C1 segment of cervical spinal cord (tissue), 14 donors: Measurements from ENCODE around the gene ARHGAP9.
A peak's percentile ranks its signal among the peaks of the same experiment; 100 is the strongest.
"Not testable (repeated sequence)": the region's sequence is repeated elsewhere in the genome, so short reads cannot be mapped to it uniquely, and the experiment has no call there.

Experiments used
- DNase-seq, 14 donors: peaks; one replicate each; lab custom pipeline; 2025; lab: John Stamatoyannopoulos, UW

Gene ARHGAP9

DNA sequence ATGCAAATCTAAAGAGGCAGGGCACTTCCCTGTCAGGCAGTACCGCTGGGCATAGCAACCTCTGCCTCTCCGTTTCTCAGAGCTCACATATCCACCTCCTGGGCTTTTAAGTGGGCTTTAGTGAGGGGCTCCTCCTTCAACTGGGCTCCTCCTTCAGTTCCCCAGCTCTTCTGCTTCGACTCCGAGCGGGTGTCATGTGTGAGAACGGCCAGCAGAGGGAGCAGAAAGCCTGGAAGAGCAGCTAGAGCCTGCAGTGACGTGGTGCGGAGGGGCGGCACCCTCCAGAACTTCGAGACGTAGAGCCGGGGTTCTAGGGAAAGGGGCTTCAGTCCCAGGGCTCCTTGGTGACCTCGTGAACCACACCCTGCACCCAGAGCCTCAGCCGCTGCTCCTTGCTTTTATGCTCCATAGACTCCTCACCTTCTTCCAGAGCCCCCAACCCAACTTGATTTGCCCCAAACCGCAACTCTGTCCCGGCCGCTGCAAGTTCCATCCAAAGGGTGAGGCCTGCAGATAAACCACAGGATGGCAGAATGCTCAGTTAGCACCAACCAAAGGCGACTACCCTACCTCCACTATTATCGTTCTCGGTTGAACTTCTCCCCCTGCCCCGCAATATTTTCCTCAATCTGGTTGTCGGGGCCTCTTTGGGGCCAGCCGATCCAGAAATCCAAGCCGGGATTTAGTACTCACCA lies 20.5 kb downstream of the ARHGAP9 start:
- peak; percentile 34 to 88 (median 82) for DNase-seq

GRCh38 chr12:57458665-57459054 lies 21.0 kb downstream of the ARHGAP9 start:
- DNase-seq: no peak

- DNase-seq: no peak
Measured at GRCh38 chr12:57456737-57457490, 22.8 kb downstream of the ARHGAP9 start.

DNA sequence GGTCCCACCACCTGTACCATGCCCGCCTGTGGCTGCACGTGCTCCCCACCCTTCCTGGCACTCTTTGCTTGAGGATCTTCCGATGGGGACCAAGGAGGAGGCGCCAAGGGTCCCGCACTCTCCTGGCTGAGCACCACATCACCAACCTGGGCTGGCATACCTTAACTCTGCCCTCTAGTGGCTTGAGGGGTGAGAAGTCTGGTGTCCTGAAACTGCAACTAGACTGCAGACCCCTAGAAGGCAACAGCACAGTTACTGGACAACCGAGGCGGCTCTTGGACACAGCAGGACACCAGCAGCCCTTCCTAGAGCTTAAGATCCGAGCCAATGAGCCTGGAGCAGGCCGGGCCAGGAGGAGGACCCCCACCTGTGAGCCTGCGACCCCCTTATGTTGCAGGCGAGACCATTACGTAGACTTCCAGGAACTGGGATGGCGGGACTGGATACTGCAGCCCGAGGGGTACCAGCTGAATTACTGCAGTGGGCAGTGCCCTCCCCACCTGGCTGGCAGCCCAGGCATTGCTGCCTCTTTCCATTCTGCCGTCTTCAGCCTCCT lies 23.4 kb downstream of the ARHGAP9 start:
- peak in 1 of 14 donors; percentile 31 for DNase-seq

- no peak for DNase-seq
Measured at GRCh38 chr12:57455374-57456144, 24.1 kb downstream of the ARHGAP9 start.

- DNase-seq: no peak
Measured at GRCh38 chr12:57454566-57455373, 24.9 kb downstream of the ARHGAP9 start, which contains the start of gene INHBE. TSS of gene INHBE (plus strand) at chr12:57455307. CDS start at chr12:57455537, 230 bp downstream.

DNA sequence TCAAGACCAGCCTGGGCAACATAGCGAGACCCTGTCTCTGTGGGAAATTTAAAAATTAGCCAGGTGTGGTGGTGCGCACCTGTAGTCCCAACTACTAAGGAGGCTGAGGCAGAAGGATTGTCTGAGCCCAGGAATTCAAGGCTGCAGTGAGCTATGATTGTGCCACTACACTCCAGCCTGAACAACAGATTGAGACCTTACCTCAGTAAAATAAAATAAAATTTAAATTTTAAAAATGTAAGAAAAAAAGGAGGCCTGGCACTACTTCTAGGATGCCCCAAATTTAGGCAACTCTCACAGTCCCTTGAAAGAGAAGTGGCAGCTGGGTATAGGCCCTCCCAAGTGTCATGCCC lies 25.5 kb downstream of the ARHGAP9 start:
- no peak for DNase-seq

DNA sequence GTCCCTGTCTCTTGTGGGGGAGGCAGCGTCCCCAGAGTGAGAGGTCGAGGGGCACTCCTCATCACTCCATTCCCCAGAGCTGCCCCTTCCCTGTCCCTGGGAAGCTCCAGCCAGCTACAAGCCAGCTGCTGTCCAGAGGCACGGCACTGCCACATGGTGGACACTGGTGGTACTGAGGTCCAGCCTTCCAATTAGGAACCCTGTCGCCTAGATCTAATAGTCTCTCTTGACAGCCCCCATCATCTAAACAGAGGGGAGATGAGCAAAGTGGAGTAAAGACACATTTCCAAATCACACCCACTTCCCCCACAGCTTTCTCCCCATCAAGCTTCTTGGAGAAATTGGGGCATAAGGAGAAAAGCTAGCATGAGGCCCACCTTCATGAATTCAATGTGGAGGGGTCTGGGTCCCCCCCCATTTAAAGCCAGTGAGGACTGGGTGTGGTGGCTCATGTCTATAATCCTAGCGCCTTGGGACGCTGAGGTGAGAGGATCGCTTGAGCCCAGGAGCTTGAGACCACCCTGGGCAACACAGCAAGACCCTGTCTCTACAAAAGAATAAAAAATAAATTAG lies 26.6 kb downstream of the ARHGAP9 start:
- DNase-seq: peak in 10 of 14 donors; percentile 14 to 70 (median 36)

DNA sequence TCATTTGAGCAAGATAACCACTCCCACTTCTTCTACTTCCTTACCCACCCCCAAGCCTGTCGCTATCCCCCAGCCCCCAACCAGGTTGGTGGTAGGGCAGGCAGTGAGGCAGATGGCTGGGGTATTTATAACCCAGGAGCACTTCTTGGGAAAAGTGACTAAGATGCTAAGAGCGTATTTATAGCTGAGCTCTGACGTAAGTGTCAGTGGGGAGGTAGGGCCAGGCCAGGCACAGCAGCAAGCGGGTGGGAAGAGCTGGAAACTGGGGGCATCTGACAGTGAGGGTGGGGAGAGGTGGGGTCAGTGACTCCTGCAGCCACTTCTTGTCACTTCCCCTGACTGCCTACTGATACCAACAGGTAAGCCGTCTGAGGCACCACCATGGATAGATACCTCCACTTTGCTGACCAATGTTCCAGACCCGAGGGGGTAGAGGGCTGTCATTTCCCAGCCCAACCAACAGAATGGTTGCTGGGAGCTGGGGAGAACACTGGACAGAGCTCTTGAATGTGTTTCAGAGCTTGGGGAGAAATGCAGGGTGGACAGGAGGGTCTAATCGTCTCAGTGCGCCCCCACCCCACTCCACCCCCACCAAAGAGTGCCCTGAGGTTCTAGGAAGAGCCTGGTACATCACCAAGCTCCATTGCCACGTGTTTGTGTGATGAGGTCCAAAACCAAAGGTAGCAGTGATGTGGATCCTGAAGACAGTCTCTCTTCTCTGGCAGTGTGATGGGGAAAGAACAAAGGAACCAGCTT lies 27.3 kb downstream of the ARHGAP9 start:
- peak in 1 of 14 donors; percentile 29 for DNase-seq

DNA sequence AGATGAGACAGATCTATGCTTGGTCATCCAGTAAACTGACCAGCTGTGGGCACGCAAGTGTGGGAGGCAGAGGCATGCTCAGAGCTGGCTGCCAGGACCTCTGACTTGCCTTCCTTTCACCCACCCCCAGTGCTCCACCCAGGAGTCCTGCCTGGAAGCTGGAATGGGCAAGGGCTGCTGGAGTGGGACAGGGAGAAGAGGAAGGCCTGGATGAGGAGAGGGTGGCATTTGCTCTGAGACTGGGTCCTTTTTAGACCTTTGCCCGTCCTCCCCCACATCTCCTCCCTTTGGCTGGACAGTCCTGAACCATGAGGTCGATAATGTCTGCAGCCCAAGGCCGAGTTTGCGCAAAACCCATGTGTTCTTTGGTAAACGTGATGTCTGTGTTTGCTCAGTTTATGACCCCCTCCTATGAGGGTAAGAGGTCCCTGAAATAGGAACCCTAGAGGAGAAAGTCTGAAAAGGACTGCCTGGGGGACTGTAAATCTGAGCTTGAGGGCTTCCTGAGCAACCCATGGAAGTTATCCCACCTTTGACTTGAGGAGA lies 28.4 kb downstream of the ARHGAP9 start:
- no peak for DNase-seq

- no peak for DNase-seq
Measured at GRCh38 chr12:57450057-57450456, 29.6 kb downstream of the ARHGAP9 start.

DNA sequence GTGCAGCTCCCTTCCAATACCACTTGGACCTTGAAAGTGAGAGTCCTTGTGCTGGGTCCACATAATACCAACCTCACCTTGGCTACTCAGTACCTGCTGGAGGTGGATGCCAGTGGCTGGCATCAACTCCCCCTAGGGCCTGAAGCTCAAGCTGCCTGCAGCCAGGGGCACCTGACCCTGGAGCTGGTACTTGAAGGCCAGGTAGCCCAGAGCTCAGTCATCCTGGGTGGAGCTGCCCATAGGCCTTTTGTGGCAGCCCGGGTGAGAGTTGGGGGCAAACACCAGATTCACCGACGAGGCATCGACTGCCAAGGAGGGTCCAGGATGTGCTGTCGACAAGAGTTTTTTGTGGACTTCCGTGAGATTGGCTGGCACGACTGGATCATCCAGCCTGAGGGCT lies 30.3 kb downstream of the ARHGAP9 start:
- DNase-seq: no peak

- no peak for DNase-seq
Measured at GRCh38 chr12:57448669-57449068, 31.0 kb downstream of the ARHGAP9 start.

GRCh38 chr12:57446292-57446960 lies 33.2 kb downstream of the ARHGAP9 start:
- DNase-seq: no peak

DNA sequence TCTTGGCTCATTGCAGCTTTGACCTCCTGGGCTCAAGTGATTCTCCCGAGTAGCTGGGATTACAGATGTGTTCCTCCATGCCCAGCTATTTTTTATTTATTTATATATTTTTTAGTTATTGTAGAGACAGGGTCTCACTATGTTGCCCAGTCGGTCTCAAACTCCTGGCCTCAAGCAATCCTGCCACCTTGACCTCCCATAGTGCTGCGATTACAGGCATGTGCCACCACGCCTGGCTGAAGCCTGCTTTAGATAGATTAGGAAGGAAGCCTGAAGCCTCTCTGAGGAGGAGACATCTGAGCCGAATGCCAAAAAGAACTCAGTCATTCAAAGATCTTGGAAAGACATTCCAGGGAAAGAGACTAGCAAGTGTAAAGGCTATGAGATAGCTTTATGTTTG lies 34.9 kb downstream of the ARHGAP9 start:
- DNase-seq: no peak

DNA sequence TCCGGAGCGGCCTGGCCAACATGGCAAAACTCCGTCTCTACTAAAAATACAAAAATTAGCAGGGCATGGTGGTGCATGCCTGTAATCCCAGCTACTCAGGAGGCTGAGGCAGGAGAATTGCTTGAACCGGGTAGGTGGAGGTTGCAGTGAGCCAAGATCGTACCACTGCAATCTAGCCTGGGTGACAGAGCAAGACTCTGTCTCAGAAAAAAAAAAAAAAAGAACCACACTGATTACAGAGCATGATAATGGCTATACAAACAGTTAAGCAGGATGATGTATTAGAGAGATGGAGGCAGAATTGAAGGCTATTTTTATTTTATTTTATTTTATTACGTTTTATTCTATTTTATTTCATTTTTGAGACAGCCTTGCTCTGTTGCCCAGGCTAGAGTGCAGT lies 35.3 kb downstream of the ARHGAP9 start:
- not testable (repeated sequence) for DNase-seq

GRCh38 chr12:57441846-57442427 lies 37.7 kb downstream of the ARHGAP9 start:
- DNase-seq: no peak

- not testable (repeated sequence) for DNase-seq
Measured at GRCh38 chr12:57441393-57441792, 38.3 kb downstream of the ARHGAP9 start.

DNA sequence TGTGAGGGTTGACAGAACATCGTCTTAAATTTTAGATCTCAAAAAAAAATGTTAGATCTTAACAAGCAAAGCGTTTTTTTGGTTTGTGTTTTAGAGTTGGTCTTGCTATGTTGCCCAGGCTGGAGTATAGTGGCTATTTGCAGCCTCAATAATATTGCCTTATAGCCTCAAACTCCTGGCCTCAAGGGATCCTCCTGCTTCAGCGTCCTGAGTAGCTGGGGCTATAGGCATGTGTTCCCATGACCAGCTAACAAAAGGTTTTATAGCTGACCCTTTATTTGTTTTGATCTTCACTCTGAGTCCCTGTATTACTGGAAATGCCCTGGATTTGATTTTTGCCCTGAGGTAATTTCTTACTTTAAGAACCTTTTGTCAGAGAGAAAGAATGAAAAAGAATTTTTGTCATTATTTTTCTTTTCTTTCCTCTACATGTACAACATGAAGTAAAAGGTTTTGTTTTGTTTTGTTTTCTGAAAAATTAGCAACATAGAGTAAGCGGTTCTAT lies 39.9 kb downstream of the ARHGAP9 start:
- DNase-seq: no peak
